Epidermal melanocyte (primary cell): ENCODE results near the gene TTC28.

ENCODE experiments used
- DNase-seq: peaks from one replicate; pipeline ENCODE4 v3.0.0; 2011; ENCODE audit warnings: low spot score; ENCODE audit not compliant: insufficient read length

TTC28 gene

DNA sequence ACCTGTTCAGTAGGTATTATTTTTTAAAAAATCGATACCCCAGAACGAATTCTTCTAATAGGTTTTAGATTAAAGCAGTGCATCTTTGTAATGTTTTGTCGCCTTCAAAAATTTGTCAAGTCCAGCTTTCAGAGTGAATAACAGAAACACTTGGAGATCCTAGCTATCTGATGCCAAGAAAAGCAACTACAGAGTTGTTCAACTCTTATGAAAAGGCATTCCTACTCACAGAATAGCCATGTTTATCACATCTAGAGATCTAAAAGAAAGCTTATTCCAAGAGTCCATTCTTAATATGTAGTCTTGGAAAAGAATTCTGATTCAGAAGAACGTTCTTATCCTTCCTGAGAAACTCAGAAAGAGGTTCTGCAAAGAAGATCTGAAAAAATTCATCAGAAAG is 268.5 kb downstream of the TTC28 start:
- no peak for DNase-seq

DNA sequence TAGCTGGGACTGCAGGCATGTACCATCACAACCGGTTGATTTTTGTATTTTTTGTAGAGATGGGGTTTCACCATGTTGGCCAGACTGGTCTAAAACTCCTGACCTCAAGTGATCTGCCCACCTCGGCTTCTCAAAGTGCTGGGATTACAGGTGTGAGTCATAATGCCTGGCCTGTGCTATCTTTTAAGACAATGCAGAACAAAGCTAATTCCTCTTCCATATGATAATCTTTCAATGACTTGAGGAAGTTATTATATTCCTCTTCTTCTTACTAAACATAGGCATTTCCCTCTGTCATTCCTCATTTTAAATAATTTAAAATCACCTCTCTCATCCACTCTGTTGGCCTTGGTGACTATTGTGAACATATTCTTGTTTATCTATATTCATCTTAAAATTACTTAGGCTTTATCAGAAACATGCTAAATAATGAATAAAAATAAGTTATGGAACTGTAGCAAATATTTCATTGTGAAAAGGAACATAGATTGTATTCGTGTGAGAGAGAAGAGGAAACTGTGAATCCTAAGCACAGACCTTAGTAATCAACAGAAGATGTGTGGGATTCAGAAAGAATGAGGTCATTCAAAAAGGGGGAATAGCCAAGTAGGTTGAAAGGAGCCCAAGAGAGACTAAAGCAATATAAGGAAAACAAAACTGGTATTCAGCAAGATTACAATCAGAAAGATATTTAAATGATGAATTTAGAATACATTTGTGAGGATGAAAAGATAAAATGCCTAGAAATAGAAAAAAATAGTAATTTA is 269.4 kb downstream of the TTC28 start:
- DNase-seq = no peak

DNA sequence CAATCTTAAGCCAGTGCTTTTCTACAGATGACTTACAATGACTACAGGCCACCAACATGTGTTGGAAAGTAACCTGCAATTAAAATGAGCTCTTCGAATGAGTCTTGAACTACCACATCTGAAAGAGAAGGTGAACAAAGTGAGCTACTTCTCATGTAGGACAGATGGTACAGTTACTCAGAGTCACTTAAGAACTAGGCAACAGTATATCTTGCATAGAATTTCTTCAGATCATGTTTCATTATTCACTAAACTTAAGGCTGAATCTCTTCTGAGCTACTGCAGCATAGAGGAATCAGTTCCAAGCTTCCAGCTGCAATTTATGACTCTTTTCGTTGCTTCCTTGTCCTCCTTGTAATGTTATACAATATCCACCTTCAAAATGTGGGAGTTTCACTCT is 270.9 kb downstream of the TTC28 start:
- no peak for DNase-seq

DNA sequence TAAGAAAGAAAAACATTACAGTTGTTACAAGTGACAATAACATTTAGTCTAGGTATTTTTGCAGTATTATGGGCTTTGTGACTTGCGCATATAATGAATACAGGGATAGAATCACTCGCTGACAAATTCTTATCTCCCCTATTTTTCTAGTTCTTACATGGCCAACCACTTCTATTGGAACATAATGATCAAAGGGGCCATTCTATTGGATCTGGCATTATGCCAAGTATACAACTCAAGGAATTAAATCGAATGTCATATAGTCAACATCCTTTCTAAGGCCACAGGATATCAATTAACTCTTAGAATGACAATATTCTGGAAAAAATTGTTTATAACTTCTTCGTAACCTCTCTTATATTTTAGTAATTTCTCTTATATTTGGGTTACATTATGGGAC is 272.0 kb downstream of the TTC28 start:
- DNase-seq = no peak

DNA sequence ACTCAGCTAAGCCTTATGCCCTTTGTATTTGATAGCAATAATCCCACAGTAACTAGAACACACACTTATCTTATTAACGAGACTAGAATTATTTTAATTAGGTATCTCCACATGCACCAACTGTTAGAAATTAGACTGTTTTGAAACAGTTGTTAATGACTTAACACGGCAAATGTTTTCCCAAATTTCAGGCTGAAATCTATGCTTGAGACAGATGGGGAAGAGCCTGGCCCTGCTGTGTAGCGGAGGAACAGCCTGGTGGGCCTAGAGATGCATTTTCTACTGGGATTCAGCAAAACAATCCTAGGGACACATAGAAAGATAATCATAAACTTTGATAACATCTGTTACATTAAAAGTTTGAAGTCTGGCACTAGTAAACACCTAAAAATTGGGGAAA is 273.4 kb downstream of the TTC28 start:
- no peak for DNase-seq

- no peak for DNase-seq
These were observed 274.1 kb downstream of the TTC28 start for GRCh38 chr22:28405588-28405987.

GRCh38 chr22:28402539-28402938 is 277.1 kb downstream of the TTC28 start:
- no peak for DNase-seq

GRCh38 chr22:28402060-28402459 is 277.6 kb downstream of the TTC28 start:
- no peak for DNase-seq

DNA sequence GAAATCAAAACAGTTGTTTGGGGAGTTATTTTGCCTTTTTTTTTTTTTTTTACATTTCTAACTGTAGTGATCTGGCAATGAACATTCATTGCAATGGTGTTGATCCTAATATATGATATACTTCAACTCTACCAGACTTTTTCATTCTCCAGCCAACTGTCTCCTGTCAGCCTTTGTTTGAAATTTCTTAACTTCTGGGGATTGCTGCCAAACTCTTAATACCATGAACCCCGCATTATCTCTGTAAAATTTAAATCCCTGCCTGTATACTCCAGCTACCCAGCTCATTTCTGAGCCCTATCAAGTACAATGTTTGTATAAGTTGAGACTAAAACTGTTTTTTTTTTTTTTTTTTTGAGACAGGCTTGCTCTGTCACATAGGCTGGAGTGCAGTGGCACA is 280.7 kb downstream of the TTC28 start:
- no peak for DNase-seq

DNA sequence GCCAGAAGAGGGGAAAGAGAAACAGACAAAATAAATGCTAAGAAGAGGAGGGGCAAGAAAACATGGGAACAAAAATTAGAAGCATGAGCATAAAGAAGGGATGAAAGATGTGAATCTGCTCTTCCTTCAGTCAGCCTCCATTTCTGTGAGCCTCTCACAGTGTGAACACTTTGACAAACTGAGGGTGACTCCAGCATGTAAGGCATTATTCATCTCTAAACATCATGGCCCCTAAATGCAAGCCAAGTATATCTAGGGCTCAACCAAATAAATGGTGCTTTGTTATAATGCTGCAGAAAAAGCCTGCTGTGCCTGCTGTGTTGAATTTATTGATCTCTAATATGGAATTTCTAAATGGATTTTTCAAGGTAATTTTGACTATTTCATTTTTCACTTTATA is 281.3 kb downstream of the TTC28 start:
- no peak for DNase-seq

DNA sequence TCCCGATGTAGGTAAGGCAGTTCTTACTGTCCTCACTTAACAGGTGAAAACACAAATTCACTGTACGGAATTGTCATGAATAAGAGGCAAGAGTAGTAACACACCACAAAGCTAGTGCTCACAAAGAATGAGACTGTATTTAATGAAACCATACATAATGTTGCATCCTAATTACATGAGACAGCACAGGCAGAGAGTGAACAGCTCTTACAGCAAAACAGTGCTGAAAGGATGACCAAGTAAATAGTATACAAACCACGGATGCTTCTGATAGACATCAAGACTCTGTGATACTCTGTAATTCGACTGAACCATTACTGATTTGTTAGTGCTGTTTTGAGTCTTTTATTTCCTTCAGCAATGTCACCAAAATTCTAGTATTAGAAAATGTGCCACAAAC is 282.3 kb downstream of the TTC28 start:
- no peak for DNase-seq

- DNase-seq = no peak
These were observed 283.5 kb downstream of the TTC28 start for GRCh38 chr22:28395920-28396753.

GRCh38 chr22:28395520-28395919 is 284.1 kb downstream of the TTC28 start:
- no peak for DNase-seq

GRCh38 chr22:28394513-28395110 is 285.0 kb downstream of the TTC28 start:
- no peak for DNase-seq

GRCh38 chr22:28381429-28382167 is 298.0 kb downstream of the TTC28 start:
- DNase-seq = no peak

DNA sequence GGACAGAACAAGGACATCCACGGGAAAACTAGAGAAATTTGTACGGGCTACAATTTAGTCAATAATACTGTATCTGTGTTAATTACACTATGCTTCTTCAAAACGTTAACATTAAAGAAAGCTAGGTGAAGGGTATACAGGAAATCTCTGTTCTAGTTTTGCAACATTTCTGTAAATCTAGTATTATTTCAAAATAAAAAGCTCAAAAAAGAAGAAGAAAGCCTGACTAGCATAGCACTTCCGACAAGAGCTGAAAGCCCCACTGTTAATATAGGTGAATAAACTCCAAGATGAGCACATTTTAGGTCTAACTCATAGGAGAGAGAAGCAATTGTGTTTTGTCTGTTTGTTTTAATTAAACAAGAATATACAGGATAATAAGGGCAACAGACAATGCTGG is 299.7 kb downstream of the TTC28 start:
- no peak for DNase-seq

- DNase-seq = no peak
These were observed 300.4 kb downstream of the TTC28 start for GRCh38 chr22:28379075-28379779.

GRCh38 chr22:28375761-28376534 is 303.7 kb downstream of the TTC28 start:
- DNase-seq = no peak

- no peak for DNase-seq
These were observed 305.8 kb downstream of the TTC28 start for GRCh38 chr22:28373831-28374230.

DNA sequence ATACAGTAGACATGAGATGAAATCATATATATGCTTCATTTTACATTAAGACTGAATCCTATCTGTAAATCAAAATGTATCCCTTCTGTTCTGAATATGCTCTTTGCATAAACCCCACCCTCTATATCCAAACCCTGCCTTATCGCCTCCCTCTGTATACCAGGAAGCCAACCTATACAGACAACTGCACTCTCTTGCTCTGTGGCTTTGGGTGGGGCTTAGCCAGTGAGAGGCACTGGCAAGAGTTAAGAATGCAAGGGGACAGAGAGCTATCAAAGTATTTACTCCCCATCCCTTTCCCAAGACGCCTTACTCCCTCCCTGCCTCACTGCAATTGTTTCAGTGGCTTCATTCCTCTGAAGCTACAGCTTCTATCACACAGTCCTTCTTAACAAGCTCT is 309.8 kb downstream of the TTC28 start:
- no peak for DNase-seq
